Activated CD8-positive, alpha-beta memory T cell treated with anti-CD3 and anti-CD28 coated beads, Interleukin-2, amount 50 U/mL, for 24 hours (primary cell): Measurements from ENCODE around the gene ANOS1.

Experiments used
- DNase-seq: peaks from one replicate; pipeline ENCODE4 v3.0.0-alpha.2; 2020; ENCODE audit errors: extremely low read depth

The ANOS1 gene

GRCh38 chrX:8714164-8714563 lies 17.8 kb downstream of the ANOS1 start:
- no peak for DNase-seq

- no peak for DNase-seq
Observed at GRCh38 chrX:8711401-8711800, 20.5 kb downstream of the ANOS1 start.

DNA sequence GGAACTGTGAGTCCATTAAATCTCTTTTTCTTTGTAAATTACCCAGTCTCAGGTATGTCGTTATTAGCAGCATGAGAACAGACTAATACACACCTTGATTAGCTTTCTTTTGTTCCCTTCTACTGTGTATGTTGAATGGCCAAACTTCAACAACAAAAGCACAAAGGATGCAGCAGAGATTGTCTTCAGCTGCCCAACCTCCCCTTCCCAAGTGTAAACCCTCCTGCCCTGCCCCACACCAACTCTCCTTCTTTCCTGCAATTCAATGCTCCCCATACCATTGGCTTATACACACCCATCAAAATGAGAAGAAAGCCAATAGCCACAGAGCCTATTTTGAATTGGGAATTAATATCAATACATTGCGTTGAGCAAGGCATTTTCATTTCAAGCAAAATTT lies 27.8 kb downstream of the ANOS1 start:
- DNase-seq, result no peak

- no peak for DNase-seq
Observed at GRCh38 chrX:8692871-8693270, 39.1 kb downstream of the ANOS1 start.

DNA sequence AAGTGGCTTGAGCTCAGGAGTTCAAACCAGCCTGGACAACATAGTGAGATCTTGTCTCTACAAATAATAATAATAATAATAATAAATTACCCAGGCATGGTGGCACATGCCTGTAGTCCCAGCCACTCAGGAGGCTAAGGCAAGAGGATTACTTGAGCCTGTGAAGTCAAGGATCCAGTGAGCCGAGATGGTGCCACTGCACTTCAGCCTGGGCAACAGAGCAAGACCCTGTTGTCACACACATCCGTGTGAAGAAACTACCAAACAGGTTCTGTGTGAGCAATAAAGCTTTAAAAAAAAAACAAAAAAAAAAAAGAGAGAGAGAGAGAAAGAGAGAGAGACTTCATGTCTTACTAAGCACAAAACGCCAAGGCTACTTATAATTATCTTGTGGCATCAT lies 42.5 kb downstream of the ANOS1 start:
- DNase-seq, result no peak

DNA sequence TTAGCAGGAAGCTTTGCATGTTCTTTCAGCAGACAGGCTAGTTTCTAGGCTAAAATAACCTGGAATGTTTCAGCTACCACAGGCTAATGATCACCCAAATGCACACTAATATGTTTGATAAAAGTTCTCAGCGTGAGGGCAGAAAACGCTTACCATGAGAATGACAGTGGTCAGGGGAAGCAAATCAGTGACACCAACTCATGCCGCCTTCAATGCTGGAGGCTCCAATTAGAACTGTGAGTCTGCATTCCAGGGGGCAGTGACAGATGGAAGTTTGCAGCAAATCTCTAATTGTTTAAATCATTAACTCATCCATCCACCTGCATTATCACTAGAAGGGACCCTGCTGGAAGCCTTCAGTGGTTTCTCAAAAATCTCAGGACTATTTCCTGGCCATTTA lies 43.2 kb downstream of the ANOS1 start:
- no peak for DNase-seq

DNA sequence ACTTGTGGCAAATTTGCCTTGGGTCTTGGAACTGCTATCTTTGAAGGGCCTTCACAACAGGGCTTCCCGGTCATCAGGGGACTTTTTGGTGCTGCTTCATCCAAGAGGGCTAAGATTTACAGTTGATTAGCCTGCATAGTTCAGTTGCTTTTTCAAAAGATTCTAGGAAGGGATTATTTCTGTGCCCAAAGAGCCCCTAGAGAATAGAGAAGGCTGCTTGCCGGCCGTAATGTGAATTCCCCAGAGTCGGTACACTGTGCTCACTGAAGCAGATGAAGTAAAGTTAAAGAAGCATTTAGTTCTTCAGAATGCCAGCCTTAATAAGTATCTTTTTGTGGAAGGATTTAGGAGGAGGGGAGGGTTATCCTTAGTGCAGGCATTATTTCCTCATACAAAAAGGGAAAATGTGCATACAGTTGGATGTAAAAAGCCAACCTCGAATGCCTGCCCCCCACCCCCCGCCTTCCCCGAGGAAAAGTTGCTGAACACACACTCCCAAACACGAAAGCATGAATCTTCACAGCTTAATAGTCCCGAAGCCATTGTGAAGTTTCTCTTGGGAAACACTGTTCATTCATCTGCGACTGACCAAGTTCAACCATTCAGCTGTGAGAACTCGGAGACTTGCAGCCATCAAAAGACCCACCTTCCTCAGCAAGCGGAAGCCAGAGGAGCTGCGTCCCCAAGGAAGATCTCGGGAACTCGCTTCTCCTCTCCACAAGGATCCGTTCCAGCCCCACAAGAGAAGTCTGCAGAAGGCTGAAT lies 47.6 kb downstream of the ANOS1 start:
- no peak for DNase-seq

DNA sequence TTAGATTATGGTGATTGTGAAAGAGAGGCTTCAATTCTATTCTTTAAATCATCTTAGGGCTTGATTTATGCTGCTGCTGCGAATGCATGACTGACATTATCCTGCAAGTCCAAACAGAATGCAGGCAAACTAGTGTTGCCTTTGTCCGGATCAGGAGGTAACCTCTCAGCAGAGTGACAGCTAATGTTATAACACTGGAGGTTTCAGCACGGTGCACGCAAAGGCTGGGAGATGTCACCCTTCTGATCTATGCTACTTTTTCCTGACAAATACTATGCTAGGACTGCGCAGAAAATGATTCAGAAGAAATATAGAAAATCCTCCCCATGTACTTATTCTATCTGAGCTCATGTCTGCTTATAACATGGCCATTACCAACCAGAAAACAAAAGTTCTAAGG lies 48.2 kb downstream of the ANOS1 start:
- no peak for DNase-seq

DNA sequence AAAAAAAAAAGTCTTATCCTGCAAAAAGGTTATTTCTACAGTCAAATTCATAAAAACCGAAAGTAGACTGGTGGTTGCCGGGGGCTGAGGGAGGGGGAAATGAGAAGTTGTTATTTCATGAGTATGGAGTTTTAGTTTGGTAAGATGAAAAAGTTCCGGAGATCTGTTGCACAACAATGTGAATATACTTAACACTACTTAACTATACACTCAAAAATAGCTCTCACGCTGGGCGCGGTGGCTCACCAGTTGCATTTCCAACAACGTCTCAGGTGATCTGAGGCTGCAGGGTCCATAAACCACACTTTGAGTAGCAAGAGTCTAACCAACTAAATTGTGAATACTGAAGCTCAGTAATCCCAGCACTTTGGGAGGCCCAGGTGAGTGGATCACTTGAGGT lies 52.4 kb downstream of the ANOS1 start:
- DNase-seq, result no peak

DNA sequence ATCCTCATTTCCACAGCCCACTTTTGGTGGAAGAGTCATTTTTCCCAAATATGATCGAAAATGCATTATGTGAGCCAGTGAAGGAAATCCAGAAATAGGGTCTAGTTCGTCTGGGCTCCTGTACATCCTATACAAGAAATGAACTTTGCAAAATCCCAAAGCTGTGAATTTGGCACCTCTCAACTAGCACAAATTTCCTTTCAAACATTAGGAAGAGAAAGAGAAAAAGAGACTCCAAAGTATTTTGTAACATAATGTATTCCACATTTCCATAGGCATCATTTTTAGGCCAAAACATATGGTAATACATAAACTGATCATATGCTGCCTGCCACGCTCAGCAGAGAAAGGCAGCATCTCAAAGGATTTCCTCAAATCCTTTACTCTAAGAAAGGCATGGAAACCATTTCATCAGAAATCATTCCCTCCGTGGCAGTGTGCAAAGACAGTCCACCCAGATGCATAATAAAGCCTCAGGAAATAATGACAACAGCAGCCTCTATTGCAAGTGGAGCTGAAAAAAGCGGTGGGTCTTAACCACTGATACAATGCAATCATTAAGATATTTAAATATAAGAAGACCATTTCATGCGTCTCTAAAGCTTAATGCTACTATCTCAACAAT lies 56.8 kb downstream of the ANOS1 start:
- no peak for DNase-seq

DNA sequence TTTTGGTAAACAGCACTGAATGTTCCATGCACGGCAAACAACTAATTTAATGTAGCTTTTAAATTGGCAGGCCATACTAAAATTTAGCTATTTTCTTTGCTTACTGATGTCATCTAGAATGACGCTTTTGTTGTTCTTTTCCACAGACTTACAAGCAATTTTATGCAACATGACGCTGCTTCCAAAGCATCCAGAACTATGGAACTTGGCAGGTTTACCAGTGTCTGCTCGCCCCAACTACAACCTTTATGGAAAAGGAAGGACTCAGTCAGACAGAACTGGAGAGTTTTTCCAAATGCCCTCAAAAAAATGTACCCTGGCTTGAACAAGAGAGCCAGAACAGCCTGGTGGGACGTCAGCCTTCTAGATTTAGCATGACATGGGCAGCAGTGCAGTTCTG lies 58.7 kb downstream of the ANOS1 start:
- DNase-seq, result no peak

- DNase-seq, result no peak
Observed at GRCh38 chrX:8672176-8672575, 59.8 kb downstream of the ANOS1 start.

GRCh38 chrX:8668813-8669212 lies 63.1 kb downstream of the ANOS1 start:
- no peak for DNase-seq

GRCh38 chrX:8663325-8663724 lies 68.6 kb downstream of the ANOS1 start:
- no peak for DNase-seq

GRCh38 chrX:8657883-8658282 lies 74.1 kb downstream of the ANOS1 start:
- DNase-seq, result no peak

- DNase-seq, result no peak
Observed at GRCh38 chrX:8653956-8654355, 78.0 kb downstream of the ANOS1 start.

GRCh38 chrX:8649969-8650368 lies 82.0 kb downstream of the ANOS1 start:
- no peak for DNase-seq

- no peak for DNase-seq
Observed at GRCh38 chrX:8647176-8647575, 84.8 kb downstream of the ANOS1 start.

- DNase-seq, result no peak
Observed at GRCh38 chrX:8639949-8640475, 91.9 kb downstream of the ANOS1 start.

DNA sequence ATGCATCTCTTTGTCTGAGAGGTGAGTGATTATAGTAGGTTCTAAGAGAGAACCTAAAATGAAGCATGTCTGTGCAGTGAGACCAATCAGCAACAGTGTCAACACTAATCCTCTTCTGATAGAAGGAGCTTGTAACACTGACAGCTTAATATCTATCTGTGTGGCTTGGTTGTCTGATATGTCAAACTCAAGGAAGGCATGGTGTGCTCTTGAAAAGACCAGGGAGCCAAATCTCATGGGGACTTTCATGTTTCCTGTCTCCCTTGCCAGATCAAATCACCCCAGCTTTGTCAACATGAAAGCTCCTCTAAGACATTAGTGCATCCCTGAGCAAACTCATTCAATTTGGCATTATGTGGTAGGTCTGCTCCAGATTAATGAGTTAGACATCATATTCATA lies 95.4 kb downstream of the ANOS1 start:
- DNase-seq, result no peak

GRCh38 chrX:8635812-8636211 lies 96.1 kb downstream of the ANOS1 start:
- DNase-seq, result no peak

- no peak for DNase-seq
Observed at GRCh38 chrX:8632924-8633323, 99.0 kb downstream of the ANOS1 start.

DNA sequence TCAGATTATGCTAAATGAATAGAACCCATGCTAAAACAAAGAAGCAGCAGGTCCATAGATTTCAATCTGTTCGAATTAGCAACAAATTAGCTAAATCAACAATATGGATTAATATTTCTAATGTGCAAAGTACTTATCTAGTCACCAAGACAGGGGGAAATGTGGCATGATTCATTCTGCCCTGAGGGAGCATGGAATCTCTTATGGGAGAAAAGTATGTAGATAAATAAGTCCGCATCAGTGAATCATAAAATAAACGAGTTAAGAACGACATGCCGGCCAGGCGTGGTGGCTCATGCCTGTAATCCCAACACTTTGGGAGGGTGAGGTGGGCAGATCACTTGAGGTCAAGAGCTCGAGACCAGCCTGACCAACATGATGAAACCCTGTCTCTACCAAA lies 102.1 kb downstream of the ANOS1 start:
- no peak for DNase-seq

DNA sequence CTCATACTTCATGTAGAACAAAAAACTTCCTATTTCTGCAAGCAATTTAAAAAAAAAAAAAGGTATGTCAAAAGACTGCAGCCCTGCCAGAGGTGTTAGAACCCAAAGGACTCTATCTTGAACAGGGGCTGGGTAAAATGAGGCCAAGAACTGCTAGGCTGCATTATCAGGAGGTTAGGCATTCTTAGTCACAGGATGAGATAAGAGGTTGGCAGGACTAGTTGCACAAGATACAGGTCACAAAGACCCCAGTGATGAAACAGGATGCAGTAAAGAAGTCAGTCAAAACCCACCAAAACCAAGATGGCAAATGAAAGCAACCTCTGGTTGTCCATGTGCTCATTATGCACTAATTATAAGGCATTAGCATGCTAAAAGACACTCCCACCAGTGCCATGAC lies 104.1 kb downstream of the ANOS1 start:
- DNase-seq, result no peak
